Measurements from ENCODE around the gene AK3.
"Not testable (repeated sequence)": the region's sequence is repeated elsewhere in the genome, so short reads cannot be mapped to it uniquely, and the experiment has no call there.

The AK3 gene

DNA sequence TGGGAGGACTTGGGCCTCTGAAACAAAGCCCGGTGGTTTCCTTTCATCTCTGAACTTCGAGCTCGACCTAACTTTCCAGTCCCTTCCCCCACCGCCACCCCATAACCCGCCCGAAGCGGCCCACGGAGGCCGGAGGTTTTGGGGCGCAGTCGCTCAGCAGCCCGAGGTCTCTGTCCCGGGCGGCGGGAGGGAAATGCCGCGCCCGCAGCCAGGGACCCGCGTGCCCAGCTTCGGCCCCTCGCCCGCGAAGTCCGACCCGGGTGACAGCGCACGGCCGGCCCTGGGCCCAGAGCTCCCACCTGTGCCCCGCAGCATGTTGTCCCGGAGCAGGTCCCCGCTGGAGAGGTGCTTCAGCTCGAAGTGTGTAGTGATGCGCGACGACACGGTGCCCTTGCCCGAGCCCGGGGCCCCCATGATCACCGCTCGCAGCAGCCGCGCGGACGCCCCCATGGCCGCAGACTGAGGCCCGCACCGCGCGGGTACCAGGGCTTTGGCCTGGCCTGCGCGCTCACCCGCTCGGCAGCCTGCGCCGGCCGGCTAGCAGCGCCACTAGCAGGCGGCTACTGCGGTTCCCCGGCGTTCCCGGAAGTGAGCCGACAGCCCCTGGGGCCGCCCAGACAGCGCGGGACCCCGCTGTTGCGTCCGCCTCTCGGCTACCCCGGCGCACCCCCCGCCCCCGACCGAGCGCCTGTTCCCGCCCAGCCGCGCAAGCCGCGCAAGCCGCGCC, at the start of gene AK3:
Gene AK3, minus strand, starts transcription at position 565 of the 727 bp plus-strand sequence. Its CDS starts 115 bp downstream, at position 450.
- DNase-seq (ENCODE audit: low read depth): peak; percentile 87
- H3K4me3 ChIP-seq (ENCODE audit: low read length): peak within 1 kb of the TSS; percentile 78
- TF ChIP-seq, protein P1, sequence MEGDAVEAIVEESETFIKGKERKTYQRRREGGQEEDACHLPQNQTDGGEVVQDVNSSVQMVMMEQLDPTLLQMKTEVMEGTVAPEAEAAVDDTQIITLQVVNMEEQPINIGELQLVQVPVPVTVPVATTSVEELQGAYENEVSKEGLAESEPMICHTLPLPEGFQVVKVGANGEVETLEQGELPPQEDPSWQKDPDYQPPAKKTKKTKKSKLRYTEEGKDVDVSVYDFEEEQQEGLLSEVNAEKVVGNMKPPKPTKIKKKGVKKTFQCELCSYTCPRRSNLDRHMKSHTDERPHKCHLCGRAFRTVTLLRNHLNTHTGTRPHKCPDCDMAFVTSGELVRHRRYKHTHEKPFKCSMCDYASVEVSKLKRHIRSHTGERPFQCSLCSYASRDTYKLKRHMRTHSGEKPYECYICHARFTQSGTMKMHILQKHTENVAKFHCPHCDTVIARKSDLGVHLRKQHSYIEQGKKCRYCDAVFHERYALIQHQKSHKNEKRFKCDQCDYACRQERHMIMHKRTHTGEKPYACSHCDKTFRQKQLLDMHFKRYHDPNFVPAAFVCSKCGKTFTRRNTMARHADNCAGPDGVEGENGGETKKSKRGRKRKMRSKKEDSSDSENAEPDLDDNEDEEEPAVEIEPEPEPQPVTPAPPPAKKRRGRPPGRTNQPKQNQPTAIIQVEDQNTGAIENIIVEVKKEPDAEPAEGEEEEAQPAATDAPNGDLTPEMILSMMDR (IDR thresholded peaks at IDR 0.05; ENCODE audit: insufficient read depth, low read depth, low read length, missing control alignments): no peak

DNA sequence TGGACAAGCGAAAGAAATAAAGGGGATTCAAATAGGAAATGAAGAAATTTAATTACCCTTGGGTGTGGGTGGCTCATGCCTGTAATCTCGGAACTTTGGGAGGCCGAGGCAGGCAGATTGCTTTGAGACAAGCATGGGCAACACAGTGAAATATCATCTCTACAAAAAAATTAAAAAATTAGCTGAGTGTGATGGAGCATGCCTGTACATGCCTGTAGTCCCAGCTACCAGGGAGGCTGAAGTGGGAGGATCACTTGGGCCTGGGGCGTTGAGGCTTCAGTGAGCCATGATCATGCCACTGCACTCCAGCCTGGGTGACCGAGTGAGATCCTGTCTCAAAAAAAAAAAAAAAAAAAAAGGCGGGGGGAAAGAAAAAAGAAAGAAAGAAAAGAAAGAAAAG, 47.7 kb upstream of the AK3 start:
- no peak overlapping the region for H3K4me3 ChIP-seq (ENCODE audit: low read length)
- TF ChIP-seq, protein P1 (IDR thresholded peaks at IDR 0.05; ENCODE audit: insufficient read depth, low read depth, low read length, missing control alignments): no peak
- DNase-seq (ENCODE audit: low read depth): peak; percentile 83

- DNase-seq (ENCODE audit: low read depth): peak; percentile 75
- TF ChIP-seq, protein P1 (IDR thresholded peaks at IDR 0.05; ENCODE audit: insufficient read depth, low read depth, low read length, missing control alignments): no peak
- H3K4me3 ChIP-seq (ENCODE audit: low read length): no peak overlapping the region
Measured at GRCh38 chr9:4787876-4788275, 46.9 kb upstream of the AK3 start.

- no peak overlapping the region for H3K4me3 ChIP-seq (ENCODE audit: low read length)
- no peak for DNase-seq (ENCODE audit: low read depth)
- TF ChIP-seq, protein P1 (IDR thresholded peaks at IDR 0.05; ENCODE audit: insufficient read depth, low read depth, low read length, missing control alignments): no peak
Measured at GRCh38 chr9:4786599-4786998, 45.6 kb upstream of the AK3 start.

DNA sequence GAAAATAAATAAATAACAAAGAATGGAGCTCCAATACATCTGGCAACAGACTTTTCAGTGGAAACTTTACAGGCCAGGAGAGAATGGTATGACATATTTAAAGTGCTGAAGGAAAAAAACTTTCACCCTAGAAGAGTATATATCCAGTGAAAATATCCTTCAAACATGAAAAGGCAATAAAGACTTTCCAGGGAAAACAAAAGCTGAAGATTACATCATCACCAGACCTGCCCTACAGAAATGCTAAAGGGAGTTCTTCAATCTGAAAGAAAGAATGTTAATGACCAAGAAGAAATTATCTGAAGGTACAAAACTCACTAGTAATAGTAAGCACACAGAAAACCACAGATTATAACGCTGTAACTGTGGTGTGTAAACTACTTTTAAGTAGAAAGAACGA, 43.4 kb upstream of the AK3 start:
- peak; percentile 25 for DNase-seq (ENCODE audit: low read depth)
- TF ChIP-seq, protein P1 (IDR thresholded peaks at IDR 0.05; ENCODE audit: insufficient read depth, low read depth, low read length, missing control alignments): no peak
- no peak overlapping the region for H3K4me3 ChIP-seq (ENCODE audit: low read length)

DNA sequence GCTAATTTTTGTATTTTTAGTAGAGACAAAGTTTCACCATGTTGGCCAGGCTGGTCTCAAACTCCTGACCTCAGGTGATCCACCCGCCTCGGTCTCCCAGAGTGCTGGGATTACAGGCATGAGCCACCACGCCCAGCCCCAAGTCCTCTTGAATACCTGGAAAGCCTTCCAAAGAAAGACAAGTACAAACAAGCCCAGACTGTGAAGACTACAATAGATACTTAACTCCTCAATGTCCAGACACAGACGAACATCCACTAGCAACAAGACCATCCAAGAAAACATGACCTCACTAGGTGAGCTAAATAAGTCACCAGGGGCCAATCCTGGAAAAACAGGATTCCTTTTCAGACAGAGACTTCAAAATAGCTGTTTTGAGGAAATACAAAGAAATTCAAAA, 42.2 kb upstream of the AK3 start:
- DNase-seq (ENCODE audit: low read depth): peak; percentile 88

GRCh38 chr9:4781408-4781807, 40.4 kb upstream of the AK3 start:
- DNase-seq (ENCODE audit: low read depth): no peak
- H3K4me3 ChIP-seq (ENCODE audit: low read length): no peak overlapping the region
- TF ChIP-seq, protein P1 (IDR thresholded peaks at IDR 0.05; ENCODE audit: insufficient read depth, low read depth, low read length, missing control alignments): no peak

More for the DNA sequence above, 42.2 kb upstream of the AK3 start:
- not testable (repeated sequence) for H3K4me3 ChIP-seq (ENCODE audit: low read length)
